Stimulated activated CD4-positive, alpha-beta T cell treated with anti-CD3 and anti-CD28 coated beads, Interleukin-4, amount 100 ng/mL, for 24 hours (primary cell): ENCODE measurements around the gene TMCC3.
"Not testable (repeated sequence)": the region's sequence is repeated elsewhere in the genome, so short reads cannot be mapped to it uniquely, and the experiment has no call there.

Experiments
- DNase-seq: peaks from one replicate; pipeline ENCODE4 v3.0.0-alpha.2; 2020

Gene TMCC3

DNA sequence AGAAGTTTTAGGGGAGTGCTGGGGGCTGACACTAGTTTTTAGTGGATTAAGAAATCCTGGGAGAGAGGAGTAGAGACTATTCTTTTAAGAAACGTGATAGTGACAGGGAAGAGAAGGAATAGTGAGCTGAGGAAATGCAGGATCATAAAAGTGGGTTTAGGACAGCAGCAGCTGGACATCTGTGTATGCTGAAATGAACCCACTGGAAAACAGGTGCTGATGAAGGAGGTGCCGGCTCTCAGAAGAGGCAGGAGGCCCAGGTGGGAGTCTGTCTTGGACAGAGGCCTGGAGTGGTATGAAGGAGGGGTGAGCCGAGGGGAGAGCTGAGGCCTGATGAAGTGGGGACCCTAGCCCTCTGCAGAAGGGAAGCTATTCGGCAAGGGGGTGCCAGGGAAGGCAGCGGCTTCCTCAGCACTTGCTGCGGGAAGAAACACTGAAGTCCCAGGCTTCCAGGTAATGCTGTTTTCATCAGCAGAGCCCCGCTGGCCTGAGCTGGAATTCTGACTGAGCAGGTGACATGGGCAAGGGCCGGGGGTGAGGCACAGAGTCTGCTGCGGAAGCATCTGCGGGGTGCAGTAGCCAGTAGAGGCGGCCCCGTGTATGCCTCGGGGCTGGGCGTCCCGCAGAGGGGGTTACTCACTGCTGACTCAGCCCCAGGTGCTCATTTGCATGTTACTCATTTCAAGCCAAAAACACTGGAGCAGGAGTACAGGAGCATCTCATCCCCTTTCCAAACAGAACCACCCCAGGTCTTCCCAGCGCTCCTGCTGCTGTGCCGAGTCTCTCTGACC is 89.7 kb downstream of the TMCC3 start:
- peak; percentile 29 for DNase-seq

GRCh38 chr12:94558612-94559011 is 91.7 kb downstream of the TMCC3 start:
- no peak for DNase-seq

DNA sequence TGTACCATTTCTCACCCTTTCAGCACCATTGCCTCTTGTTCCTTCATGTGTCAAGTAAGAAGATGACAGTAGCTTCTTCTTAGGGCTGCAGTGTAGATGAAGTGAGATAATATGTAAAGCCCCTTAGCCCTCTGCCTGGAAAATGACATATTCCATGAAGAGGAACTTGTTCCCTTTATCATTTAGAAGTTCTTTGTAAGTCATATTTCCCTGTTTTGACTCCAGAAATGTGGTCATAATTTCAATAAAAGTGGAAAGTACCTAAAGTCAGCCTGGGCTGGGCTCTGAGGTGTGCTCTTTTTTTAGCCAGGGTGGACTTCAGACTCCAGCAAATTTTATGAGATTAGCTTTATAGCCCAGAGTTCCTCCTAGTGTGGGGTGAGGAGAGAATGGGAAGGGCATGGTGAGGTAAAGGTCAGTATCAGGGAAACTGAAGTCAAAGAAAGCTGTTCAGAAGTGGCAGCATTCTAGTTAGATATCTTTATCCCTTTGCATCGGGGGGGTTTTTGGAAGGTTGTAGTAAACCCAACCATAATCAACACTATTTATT is 92.5 kb downstream of the TMCC3 start:
- no peak for DNase-seq

GRCh38 chr12:94555687-94556086 is 94.7 kb downstream of the TMCC3 start:
- DNase-seq = no peak

- no peak for DNase-seq
Measured at GRCh38 chr12:94553875-94554274, 96.5 kb downstream of the TMCC3 start.

- DNase-seq = no peak
Measured at GRCh38 chr12:94553130-94553519, 97.2 kb downstream of the TMCC3 start.

DNA sequence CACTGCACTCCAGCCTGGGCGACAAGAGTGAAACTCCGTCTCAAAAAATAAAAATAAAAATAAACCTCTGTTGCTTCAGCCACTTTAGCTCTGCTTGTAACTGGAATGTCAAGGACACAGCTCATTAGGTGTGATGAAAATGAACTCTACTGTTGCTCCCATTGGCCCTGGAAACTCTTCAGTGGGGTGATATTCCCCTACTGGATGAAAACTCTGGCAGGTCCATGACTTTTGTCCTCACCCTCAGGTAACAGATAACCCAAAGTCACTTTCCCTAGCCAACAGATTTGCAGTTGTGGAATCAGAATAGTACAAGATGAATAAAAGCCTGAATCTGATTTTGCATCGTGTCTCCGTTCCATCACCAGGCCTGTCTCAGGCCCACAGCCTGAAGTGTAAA is 98.5 kb downstream of the TMCC3 start:
- no peak for DNase-seq

- no peak for DNase-seq
Measured at GRCh38 chr12:94550964-94551363, 99.4 kb downstream of the TMCC3 start.

GRCh38 chr12:94548833-94549232 is 101.5 kb downstream of the TMCC3 start:
- not testable (repeated sequence) for DNase-seq

- no peak for DNase-seq
Measured at GRCh38 chr12:94545935-94546771, 104.2 kb downstream of the TMCC3 start.

DNA sequence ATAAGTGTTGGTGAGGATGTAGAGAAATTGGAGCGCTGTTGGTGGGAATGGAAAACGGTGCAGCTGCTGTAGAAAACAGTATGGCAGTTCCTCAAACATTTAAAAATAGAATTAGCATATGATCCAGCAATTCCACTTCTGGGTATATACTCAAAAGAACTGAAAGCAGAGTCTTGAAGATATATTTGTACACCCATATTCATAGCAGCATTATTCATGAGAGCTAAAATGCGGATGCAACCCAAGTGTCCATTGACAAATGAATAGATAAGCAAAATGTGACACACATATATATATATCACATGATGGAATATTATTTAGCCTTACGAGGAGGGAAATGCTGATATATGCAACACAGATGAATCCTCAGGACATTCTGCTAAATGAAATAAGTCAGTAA is 106.0 kb downstream of the TMCC3 start:
- no peak for DNase-seq

- DNase-seq = no peak
Measured at GRCh38 chr12:94538318-94538717, 112.0 kb downstream of the TMCC3 start.

GRCh38 chr12:94536040-94536965 is 114.1 kb downstream of the TMCC3 start:
- no peak for DNase-seq

GRCh38 chr12:94535510-94535921 is 114.8 kb downstream of the TMCC3 start:
- DNase-seq = no peak

DNA sequence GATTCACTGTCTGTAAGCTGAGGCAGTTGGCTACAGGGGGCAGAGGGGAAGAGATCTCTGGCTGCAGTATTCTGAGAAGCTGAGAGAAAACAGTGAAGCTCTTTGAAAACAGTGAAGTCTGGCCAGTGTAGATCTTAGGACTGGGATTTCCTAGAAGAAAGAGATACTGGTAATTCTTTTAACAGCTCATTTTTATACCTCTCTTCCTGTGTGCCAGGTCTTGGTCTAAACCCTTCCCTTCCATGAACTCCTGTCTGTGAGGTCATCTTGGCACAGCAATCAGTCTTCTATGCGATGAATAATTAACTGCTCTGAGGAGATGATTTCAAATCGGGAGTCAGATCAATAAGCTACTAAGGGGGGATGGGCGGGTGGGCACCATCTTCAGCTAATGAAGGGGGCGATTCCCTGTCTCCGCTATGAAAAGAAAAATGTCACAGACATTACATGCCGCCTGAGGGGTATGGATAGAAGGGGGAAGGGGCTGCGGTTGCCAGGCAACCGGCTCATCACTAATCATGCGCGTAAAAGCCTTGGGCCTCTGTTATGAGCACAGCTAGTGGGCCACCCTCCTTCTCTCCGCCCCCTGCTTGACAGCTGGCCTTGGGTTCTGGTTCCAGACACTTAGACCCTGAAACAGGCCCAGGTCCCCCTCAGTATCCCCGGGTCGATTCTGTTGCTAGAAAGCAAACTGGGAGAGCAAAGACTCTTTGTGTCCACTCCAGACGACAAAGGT is 115.4 kb downstream of the TMCC3 start:
- no peak for DNase-seq

DNA sequence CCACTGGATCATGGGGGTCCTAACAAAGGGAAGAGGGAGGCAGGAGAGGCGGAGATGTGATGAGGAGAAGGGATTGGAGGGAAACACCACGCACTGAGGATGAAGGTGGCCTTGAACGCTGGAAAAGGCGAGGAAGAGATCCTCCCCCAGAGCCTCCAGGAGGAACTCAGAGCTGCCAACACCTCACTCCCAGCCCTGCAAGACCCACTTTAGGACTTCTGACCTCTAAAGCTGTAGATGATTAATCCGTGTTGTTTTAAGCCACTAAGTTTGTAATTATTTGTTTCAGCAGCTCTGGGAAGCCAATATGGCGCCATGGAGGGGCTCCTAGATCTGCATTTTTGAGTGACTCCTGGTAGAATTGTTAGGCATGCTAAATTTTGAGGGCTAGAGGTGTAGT is 116.1 kb downstream of the TMCC3 start:
- no peak for DNase-seq

- DNase-seq = peak; percentile 79
Measured at GRCh38 chr12:94532490-94533422, 117.6 kb downstream of the TMCC3 start.

GRCh38 chr12:94531196-94531720 is 119.1 kb downstream of the TMCC3 start:
- DNase-seq = no peak

- DNase-seq = no peak
Measured at GRCh38 chr12:94525951-94526350, 124.4 kb downstream of the TMCC3 start.
